H1 (cell line): ENCODE results near the gene NHSL2. TPM values are rescaled to one million over a fixed set of nuclear protein-coding genes. Genes with fewer than 3 reads are reported as not detected.

Experiments
- CTCF ChIA-PET: fragments of 300-600 bp; sonication (Branson Sonifier 250); formaldehyde crosslinking; loops from one replicate; lab custom pipeline; 2021; ENCODE audit not compliant: partially characterized antibody; lab: Charles Lee
- POLR2A ChIA-PET: fragments of 300-600 bp; sonication (Branson Sonifier 250); formaldehyde crosslinking; loops from one replicate; lab custom pipeline; 2021; ENCODE audit warnings: inconsistent platforms; ENCODE audit not compliant: partially characterized antibody; lab: Charles Lee
- DNase-seq, 2 experiments: peaks; one replicate each; pipeline versions ENCODE4 v3.0.0 to v3.0.0-alpha.2; 2010 to 2022; ENCODE audit warnings: low spot score in 2 of 2, low read depth in 1 of 2, mixed read lengths in 1 of 2
- FAIRE-seq: peaks from 2 replicates; lab custom pipeline; 2011; peaks lifted over from hg19 to GRCh38; lab: Jason Lieb, UNC
- H2AFZ ChIP-seq: 2 replicates; pipeline ENCODE4 v1.8.1; 2012; ENCODE audit warnings: low read length, inconsistent platforms
- H2AK5ac ChIP-seq: 2 replicates; pipeline ENCODE4 v1.6.1; 2013; ENCODE audit warnings: low read depth, low read length
- H2BK120ac ChIP-seq: replicated peaks from 2 replicates; pipeline ENCODE3; 2013; ENCODE audit warnings: low read depth, low read length, inconsistent platforms
- H2BK12ac ChIP-seq: 2 replicates; pipeline ENCODE4 v1.6.1; 2013; ENCODE audit warnings: low read depth, low read length
- H2BK15ac ChIP-seq: 2 replicates; pipeline ENCODE4 v1.6.1; 2013; ENCODE audit warnings: low read length
- H2BK20ac ChIP-seq: 2 replicates; pipeline ENCODE4 v1.6.1; 2013; ENCODE audit warnings: low read length
- H2BK5ac ChIP-seq: 2 replicates; pipeline ENCODE4 v1.6.1; 2013; ENCODE audit warnings: low read depth, low read length
- H3K14ac ChIP-seq: 2 replicates; pipeline ENCODE4 v1.6.1; 2013; ENCODE audit warnings: inconsistent platforms; ENCODE audit not compliant: insufficient read length
- H3K18ac ChIP-seq: 2 replicates; pipeline ENCODE4 v1.6.1; 2013; ENCODE audit warnings: low read length; ENCODE audit errors: extremely low read depth
- H3K23ac ChIP-seq: 2 replicates; pipeline ENCODE4 v1.6.1; 2013; ENCODE audit warnings: inconsistent platforms; ENCODE audit not compliant: insufficient read length
- H3K23me2 ChIP-seq: 2 replicates; pipeline ENCODE4 v1.6.1; 2013; ENCODE audit warnings: low read depth, low read length
- H3K27ac ChIP-seq: 2 replicates; pipeline ENCODE4 v1.6.1; 2011; ENCODE audit warnings: low read depth, low read length, inconsistent platforms
- H3K27me3 ChIP-seq, 4 experiments: replicated peaks in 1 of 4; 1 replicate in 1 of 4; 2 replicates in 3 of 4; pipeline versions ENCODE4 v1.6.1 to v1.8.1; 2011 to 2013; ENCODE audit warnings: low read length in 3 of 4, mild to moderate bottlenecking in 3 of 4, inconsistent platforms in 2 of 4, mixed read lengths in 2 of 4, moderate library complexity in 1 of 4; ENCODE audit not compliant: control insufficient read depth in 3 of 4, insufficient read depth in 3 of 4; ENCODE audit errors: extremely low read depth in 1 of 4
- H3K36me3 ChIP-seq, 4 experiments: 2 replicates each; pipeline versions ENCODE4 v1.6.1 to v1.8.1; 2011 to 2013; ENCODE audit warnings: mild to moderate bottlenecking in 4 of 4, low read length in 3 of 4, moderate library complexity in 2 of 4, control low read depth in 1 of 4, inconsistent platforms in 1 of 4; ENCODE audit not compliant: insufficient read depth in 4 of 4, control insufficient read depth in 2 of 4
- H3K4ac ChIP-seq: replicated peaks from 2 replicates; pipeline ENCODE3; 2013; ENCODE audit warnings: low read length, low read depth, mixed read lengths, inconsistent platforms; ENCODE audit not compliant: insufficient read length
- H3K4me1 ChIP-seq, 4 experiments: replicated peaks in 1 of 4; 1 replicate in 1 of 4; 2 replicates in 3 of 4; pipeline versions ENCODE4 v1.6.1 to v1.8.1; 2011 to 2013; ENCODE audit warnings: low read length in 3 of 4, inconsistent platforms in 2 of 4, mixed read lengths in 1 of 4; ENCODE audit not compliant: insufficient read depth in 4 of 4, control insufficient read depth in 3 of 4
- H3K4me2 ChIP-seq, 2 experiments: 2 replicates each; pipeline versions ENCODE4 v1.6.1 to v1.8.1; 2011 to 2013; ENCODE audit warnings: low read depth in 2 of 2, low read length in 2 of 2, control low read depth in 1 of 2, inconsistent platforms in 1 of 2, mild to moderate bottlenecking in 1 of 2; ENCODE audit not compliant: insufficient read depth in 1 of 2
- H3K4me3 ChIP-seq, 4 experiments: fragments of 200-600, 300-600 bp in 1 of 4; sonication (generic), shearing (Covaris generic), sonication (Bioruptor Twin) in 1 of 4; 2 replicates each; pipeline versions ENCODE4 v1.5.1 to v1.8.1; 2011 to 2016; ENCODE audit warnings: low read length in 4 of 4, low read depth in 3 of 4, control low read depth in 2 of 4, inconsistent platforms in 2 of 4, mild to moderate bottlenecking in 2 of 4, mixed read lengths in 1 of 4, moderate library complexity in 1 of 4; ENCODE audit not compliant: insufficient read depth in 2 of 4; ENCODE audit errors: extremely low read depth in 1 of 4
- H3K56ac ChIP-seq: replicated peaks from 2 replicates; pipeline ENCODE3; 2013; ENCODE audit warnings: low read depth, mild to moderate bottlenecking, mixed read lengths, low read length, inconsistent platforms; ENCODE audit not compliant: insufficient read length
- H3K79me1 ChIP-seq: 2 replicates; pipeline ENCODE4 v1.6.1; 2013; ENCODE audit warnings: low read depth, low read length, control low read depth
- H3K79me2 ChIP-seq, 2 experiments: 2 replicates each; pipeline versions ENCODE4 v1.6.1 to v1.8.1; 2012 to 2013; ENCODE audit warnings: low read length in 2 of 2, mild to moderate bottlenecking in 2 of 2, inconsistent platforms in 1 of 2; ENCODE audit not compliant: insufficient read depth in 2 of 2, control insufficient read depth in 1 of 2
- H3K9ac ChIP-seq, 4 experiments: replicated peaks in 1 of 4; 1 replicate in 1 of 4; 2 replicates in 3 of 4; pipeline versions ENCODE4 v1.6.1 to v1.8.1; 2011 to 2013; ENCODE audit warnings: low read depth in 3 of 4, low read length in 3 of 4, control low read depth in 2 of 4, mild to moderate bottlenecking in 2 of 4, moderate library complexity in 2 of 4, inconsistent platforms in 1 of 4; ENCODE audit errors: extremely low read depth in 1 of 4
- H3K9me3 ChIP-seq, 2 experiments: 2 replicates each; pipeline versions ENCODE4 v1.6.1 to v1.8.1; 2012 to 2013; ENCODE audit warnings: mild to moderate bottlenecking in 2 of 2, moderate library complexity in 2 of 2, control low read depth in 1 of 2, inconsistent platforms in 1 of 2, low read depth in 1 of 2, low read length in 1 of 2, mixed read lengths in 1 of 2; ENCODE audit not compliant: insufficient read depth in 2 of 2
- H4K20me1 ChIP-seq, 2 experiments: replicated peaks in 1 of 2; 2 replicates each; pipeline versions ENCODE3 to v1.8.1; 2011 to 2013; ENCODE audit warnings: inconsistent platforms in 2 of 2, low read length in 2 of 2, mild to moderate bottlenecking in 1 of 2; ENCODE audit not compliant: insufficient read depth in 2 of 2, control insufficient read depth in 1 of 2
- H4K5ac ChIP-seq: 2 replicates; pipeline ENCODE4 v1.6.1; 2013; ENCODE audit warnings: low read length, low read depth, mixed read lengths, inconsistent platforms; ENCODE audit not compliant: insufficient read length
- H4K8ac ChIP-seq: 2 replicates; pipeline ENCODE4 v1.8.0; 2013; ENCODE audit warnings: mild to moderate bottlenecking, moderate library complexity, low read length, inconsistent platforms; ENCODE audit not compliant: insufficient read depth; ENCODE audit errors: extremely low read depth
- H4K91ac ChIP-seq: replicated peaks from 2 replicates; pipeline ENCODE3; 2013; ENCODE audit warnings: low read length, mixed read lengths, inconsistent platforms; ENCODE audit not compliant: insufficient read length
- CBX8 ChIP-seq: fragments of 300-800, 300-1000 bp; sonication (generic); IDR thresholded peaks from 2 replicates; pipeline ENCODE4 v1.7.1; 2016; ENCODE audit warnings: low read depth, low read length, borderline replicate concordance
- CHD1 ChIP-seq: IDR thresholded peaks from 2 replicates; pipeline ENCODE4 v1.6.1; 2012; ENCODE audit warnings: low read depth, low read length, improper control_type of control experiment
- EGR1 ChIP-seq: IDR thresholded peaks from 2 replicates; pipeline ENCODE4 v1.6.1; 2011; ENCODE audit warnings: low read depth, low read length, borderline replicate concordance
- EZH2 ChIP-seq: fragments of 200-600 bp; sonication (generic); IDR thresholded peaks from 2 replicates; pipeline ENCODE4 v1.7.1; 2012; ENCODE audit warnings: low read depth, mild to moderate bottlenecking, moderate library complexity, low read length, inconsistent platforms; ENCODE audit not compliant: severe bottlenecking
- FOSL1 ChIP-seq: IDR thresholded peaks from 2 replicates; pipeline ENCODE4 v1.6.1; 2011; ENCODE audit warnings: mild to moderate bottlenecking, low read depth, low read length, moderate library complexity; ENCODE audit not compliant: insufficient read depth
- JUN ChIP-seq: IDR thresholded peaks from 2 replicates; pipeline ENCODE4 v1.6.1; 2011; ENCODE audit warnings: low read depth, mild to moderate bottlenecking, improper control_type of control experiment, low read length
- POU5F1 ChIP-seq: IDR thresholded peaks from 2 replicates; pipeline ENCODE4 v1.6.1; 2011; ENCODE audit warnings: low read depth, mild to moderate bottlenecking, low read length, moderate library complexity
- SIX5 ChIP-seq: IDR thresholded peaks from 2 replicates; pipeline ENCODE4 v1.6.1; 2011; ENCODE audit warnings: mild to moderate bottlenecking, low read depth, low read length
- TAF1 ChIP-seq: IDR thresholded peaks from 2 replicates; pipeline ENCODE4 v1.6.1; 2011; ENCODE audit warnings: mild to moderate bottlenecking, low read depth, low read length
- TEAD4 ChIP-seq: IDR thresholded peaks from 2 replicates; pipeline ENCODE4 v1.6.1; 2012; ENCODE audit warnings: low read depth, low read length, inconsistent platforms, mixed read lengths
- whole genome bisulfite sequencing, 2 experiments: shearing (Covaris generic) in 1 of 2; methylation state at CpG; one replicate each; pipeline versions ENCODE4 v1.1.6 to v1.1.7; 2013 to 2015; ENCODE audit warnings: low lambda C conversion rate in 2 of 2, mixed read lengths in 2 of 2, inconsistent platforms in 1 of 2, low coverage in 1 of 2, missing lambda C conversion rate in 1 of 2; ENCODE audit not compliant: insufficient replicate concordance in 2 of 2, insufficient coverage in 1 of 2, insufficient read length in 1 of 2; ENCODE audit errors: extremely low coverage in 1 of 2, missing lambda C conversion rate in 1 of 2; 5-methylcytosine and 5-hydroxymethylcytosine counted together
- polyA plus RNA-seq, 7 experiments: library from polyadenylated mRNA; depleted of rRNA in 3 of 7; stranded (reverse) in 5 of 7; unstranded in 2 of 7; fragments of >200 nt in 5 of 7; fragments of 200-250 nt in 2 of 7; gene quantifications; 1 replicate in 5 of 7; 2 replicates in 1 of 7; 4 replicates in 1 of 7; pipeline versions ENCODE4 v1.2.1 to v1.2.3, GENCODE V29; 2011 to 2013; ENCODE audit warnings: missing spikeins in 2 of 7, mixed read lengths in 2 of 7
- total RNA-seq: library from RNA; stranded (reverse); fragmentation: NEBNext Ultra II Directional; extraction: Animal tissue kit (Norgen Biotek cat#: 25700); gene quantifications from 2 replicates; pipeline ENCODE4 v1.2.1, GENCODE V29; 2021
- TF ChIP-seq, protein P1 (sequence below): IDR thresholded peaks from 2 replicates; pipeline ENCODE4 v1.6.1; 2012; ENCODE audit warnings: inconsistent platforms
- TF ChIP-seq, protein P2 (sequence below): IDR thresholded peaks from 2 replicates; pipeline ENCODE4 v1.6.1; 2011; ENCODE audit warnings: low read length, improper control_type of control experiment

Gene NHSL2
- total and polyA plus RNA-seq, 2 of the 8 experiments (the other 6 are each of a cell fraction or from before 2014, with no cell fraction given), result 3.7 to 7.2 TPM

DNA sequence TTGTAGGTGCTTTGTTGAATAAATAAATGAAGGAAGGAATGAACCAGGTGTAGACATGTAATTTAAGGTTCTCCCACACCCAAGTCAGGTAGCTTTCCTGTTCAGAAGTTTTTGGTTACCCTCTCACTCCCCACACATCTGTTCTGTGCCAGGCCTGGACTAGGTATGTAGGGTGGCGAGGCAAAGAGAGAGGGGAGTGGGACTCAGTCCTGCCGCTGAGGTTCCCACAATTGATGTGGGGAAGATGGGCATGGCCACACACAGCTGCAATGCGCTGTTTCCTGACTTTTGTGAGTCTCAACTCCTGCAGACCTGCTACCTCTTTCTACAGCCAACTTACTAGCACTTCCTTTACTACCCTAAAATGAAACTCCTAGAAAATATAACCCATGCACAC is 132.2 kb downstream of the NHSL2 start:
- Histone ChIP-seq H4K91ac (no peak overlapping the region), H3K18ac (no peak overlapping the region), H4K5ac (no peak overlapping the region), H3K23me2 (no peaks in the 10 kb centered on the region), H4K20me1 (no peaks in the 10 kb centered on the region), H3K14ac (no peak overlapping the region), H2AFZ (no peak overlapping the region), H3K79me2 (no peaks in the 10 kb centered on the region), H3K36me3 (no peaks in the 10 kb centered on the region), H3K9ac (no peak overlapping the region), H3K4ac (no peak overlapping the region), H2BK15ac (no peak overlapping the region), H3K27me3 (no peaks in the 10 kb centered on the region), H3K23ac (no peak overlapping the region), H3K27ac (no peak overlapping the region), H4K8ac (no peak overlapping the region), H3K56ac (no peak overlapping the region), H2BK12ac (no peak overlapping the region), H2BK120ac (no peak overlapping the region), H2BK20ac (no peak overlapping the region), H3K4me1 (peaks cover 6 to 12% (median 8%) of the 10 kb centered on the region in 4 experiments; a peak in 6 of 7 replicates), H2BK5ac (no peak overlapping the region), H2AK5ac (no peak overlapping the region), H3K4me2 (no peak overlapping the region), H3K79me1 (no peaks in the 10 kb centered on the region), H3K4me3 (no peak overlapping the region), H3K9me3 (no peaks in the 10 kb centered on the region)
- DNase-seq (no peak), FAIRE-seq (no peak)
- no peak for TF ChIP-seq SIX5
- TF ChIP-seq TEAD4, result no peak
- no peak for TF ChIP-seq TAF1
- no peak for TF ChIP-seq POU5F1
- TF ChIP-seq EGR1, result no peak
- TF ChIP-seq FOSL1, result no peak
- no peak for TF ChIP-seq JUN
- TF ChIP-seq, protein P1, sequence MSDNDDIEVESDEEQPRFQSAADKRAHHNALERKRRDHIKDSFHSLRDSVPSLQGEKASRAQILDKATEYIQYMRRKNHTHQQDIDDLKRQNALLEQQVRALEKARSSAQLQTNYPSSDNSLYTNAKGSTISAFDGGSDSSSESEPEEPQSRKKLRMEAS, result no peak
- TF ChIP-seq, protein P2, sequence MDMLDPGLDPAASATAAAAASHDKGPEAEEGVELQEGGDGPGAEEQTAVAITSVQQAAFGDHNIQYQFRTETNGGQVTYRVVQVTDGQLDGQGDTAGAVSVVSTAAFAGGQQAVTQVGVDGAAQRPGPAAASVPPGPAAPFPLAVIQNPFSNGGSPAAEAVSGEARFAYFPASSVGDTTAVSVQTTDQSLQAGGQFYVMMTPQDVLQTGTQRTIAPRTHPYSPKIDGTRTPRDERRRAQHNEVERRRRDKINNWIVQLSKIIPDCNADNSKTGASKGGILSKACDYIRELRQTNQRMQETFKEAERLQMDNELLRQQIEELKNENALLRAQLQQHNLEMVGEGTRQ, result no peak
- TF ChIP-seq EZH2, result no peak
- no peak for TF ChIP-seq CHD1
- TF ChIP-seq CBX8, result no peak
- ChIA-PET CTCF (interaction anchor here (1.2 to 2.7 kb wide), 2 partner anchors 20 to 24 kb away, joined by 4 to 13 read pairs; no protein-coding TSS in a partner anchor), POLR2A (no interaction called here)
- WGBS, 2 experiments, result 80% methylated on average over 3 of the region's 3 CpGs; no CpG with 5 or more reads in 1 of the 2 experiments
